Vagina (tissue), 2 donors: ENCODE results near the gene PZP.

Experiments
- POLR2A ChIP-seq, 2 donors: fragments of 450-650 bp; IDR thresholded peaks; one replicate each; pipeline ENCODE4 v1.6.1; 2017; ENCODE audit warnings: antibody characterized with exemption in 2 of 2, mild to moderate bottlenecking in 2 of 2, moderate library complexity in 2 of 2
- POLR2AphosphoS5 ChIP-seq, 2 donors: sonication (generic); formaldehyde crosslinking; IDR thresholded peaks; one replicate each; pipeline ENCODE4 v1.9.0; 2017; ENCODE audit warnings: antibody characterized with exemption in 2 of 2, mild to moderate bottlenecking in 2 of 2, low read depth in 1 of 2; ENCODE audit not compliant: insufficient read depth in 1 of 2
- TF ChIP-seq, protein P1 (sequence below), 3 experiments: fragments of 450-650 bp in 2 of 3; fragments of 200-600 bp in 1 of 3; sonication (generic) in 1 of 3; IDR thresholded peaks; one replicate each; pipeline ENCODE4 v1.5.1; 2017 to 2019; ENCODE audit warnings: antibody characterized with exemption in 3 of 3, mild to moderate bottlenecking in 2 of 3, moderate library complexity in 2 of 3

DNA sequence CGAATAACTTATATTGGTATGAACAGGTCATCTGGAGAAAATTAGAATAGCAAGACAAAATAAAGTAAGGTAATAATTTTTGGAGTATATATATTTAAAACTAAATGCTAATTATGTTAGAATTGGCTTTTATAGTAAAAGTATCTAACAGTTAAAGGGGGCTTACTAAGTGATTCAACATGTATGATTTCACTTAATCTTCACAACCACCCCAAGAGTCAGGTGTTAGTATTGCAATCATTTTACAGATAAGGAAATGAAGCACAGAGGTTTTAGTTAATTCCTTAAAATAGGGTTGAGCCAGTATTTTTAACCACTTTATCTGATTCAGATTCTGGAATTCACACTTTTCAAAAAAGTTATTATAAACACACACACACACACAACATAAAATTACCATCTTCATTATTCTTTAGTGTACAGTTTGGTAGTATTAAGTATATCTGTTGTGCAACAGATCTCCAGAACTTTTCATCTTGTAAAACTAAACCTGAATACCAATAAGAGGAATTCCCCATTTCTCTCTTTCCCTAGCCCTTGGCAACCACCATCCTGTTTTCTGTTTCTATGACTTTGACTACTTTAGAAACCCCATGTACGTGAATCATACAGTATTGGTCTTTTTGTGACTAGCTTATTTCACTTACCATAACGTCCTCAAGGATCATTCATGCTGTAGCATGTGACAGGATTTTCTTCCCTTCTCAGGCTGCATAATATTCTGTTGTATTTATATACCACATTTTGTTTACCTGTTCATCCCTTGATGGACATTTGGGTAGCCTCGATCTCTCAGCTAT is 104.9 kb downstream of the PZP start:
- TF ChIP-seq, protein P1, sequence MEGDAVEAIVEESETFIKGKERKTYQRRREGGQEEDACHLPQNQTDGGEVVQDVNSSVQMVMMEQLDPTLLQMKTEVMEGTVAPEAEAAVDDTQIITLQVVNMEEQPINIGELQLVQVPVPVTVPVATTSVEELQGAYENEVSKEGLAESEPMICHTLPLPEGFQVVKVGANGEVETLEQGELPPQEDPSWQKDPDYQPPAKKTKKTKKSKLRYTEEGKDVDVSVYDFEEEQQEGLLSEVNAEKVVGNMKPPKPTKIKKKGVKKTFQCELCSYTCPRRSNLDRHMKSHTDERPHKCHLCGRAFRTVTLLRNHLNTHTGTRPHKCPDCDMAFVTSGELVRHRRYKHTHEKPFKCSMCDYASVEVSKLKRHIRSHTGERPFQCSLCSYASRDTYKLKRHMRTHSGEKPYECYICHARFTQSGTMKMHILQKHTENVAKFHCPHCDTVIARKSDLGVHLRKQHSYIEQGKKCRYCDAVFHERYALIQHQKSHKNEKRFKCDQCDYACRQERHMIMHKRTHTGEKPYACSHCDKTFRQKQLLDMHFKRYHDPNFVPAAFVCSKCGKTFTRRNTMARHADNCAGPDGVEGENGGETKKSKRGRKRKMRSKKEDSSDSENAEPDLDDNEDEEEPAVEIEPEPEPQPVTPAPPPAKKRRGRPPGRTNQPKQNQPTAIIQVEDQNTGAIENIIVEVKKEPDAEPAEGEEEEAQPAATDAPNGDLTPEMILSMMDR (IDR thresholded peaks at IDR 0.05): no peak
- TF ChIP-seq POLR2AphosphoS5 (IDR thresholded peaks at IDR 0.05; ENCODE audit: insufficient read depth in 1 of 2, low read depth in 1 of 2) (no peak), POLR2A (IDR thresholded peaks at IDR 0.05) (no peak)
